ENCODE data around the gene LCN10. TPM values are rescaled to one million over a fixed set of nuclear protein-coding genes. Genes with fewer than 3 reads are reported as not detected.

LCN10 gene
- total and polyA plus RNA-seq, 9 donors = 2.5 to 15.5 (median 10.5) TPM

DNA sequence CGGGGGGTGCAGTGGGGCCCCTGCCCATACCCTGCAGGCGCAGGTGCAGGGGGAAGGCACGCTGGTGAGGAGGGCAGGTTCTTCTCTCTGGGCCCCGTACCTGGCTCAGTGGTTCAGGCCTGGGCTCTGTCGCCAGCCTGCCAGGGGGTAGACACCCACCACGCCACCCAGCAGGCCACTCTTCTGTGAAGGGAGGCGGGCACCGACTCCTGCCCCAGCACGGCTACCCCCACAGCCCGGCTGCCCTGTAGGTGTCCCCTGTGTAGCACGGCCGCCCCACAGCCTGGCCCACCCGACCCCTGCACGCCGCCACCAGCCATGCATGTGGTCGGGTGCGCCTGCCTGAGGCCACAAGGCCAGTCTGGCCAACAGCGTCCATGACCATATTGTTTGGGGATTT lies 3.9 kb upstream of the LCN10 start:
- Histone ChIP-seq H3K27ac (ENCODE audit: low read length) (no peak overlapping the region), H3K27me3 (ENCODE audit: control insufficient read depth, insufficient read depth, low read length) (peaks cover 16% of the 10 kb centered on the region), H3K36me3 (ENCODE audit: control insufficient read depth, insufficient read depth, low read length) (no peaks in the 10 kb centered on the region), H3K9me3 (replicated peaks; ENCODE audit: control insufficient read depth, low read depth, low read length) (peaks cover 5% of the 10 kb centered on the region), H3K4me3 (ENCODE audit: low read length) (no peak overlapping the region), H3K4me1 (ENCODE audit: control insufficient read depth, insufficient read depth, low read length) (peaks cover 16% of the 10 kb centered on the region)
- 86% methylated on average over 18 of the region's 18 CpGs for WGBS (ENCODE audit: insufficient coverage)
- DNase-seq = no peak

DNA sequence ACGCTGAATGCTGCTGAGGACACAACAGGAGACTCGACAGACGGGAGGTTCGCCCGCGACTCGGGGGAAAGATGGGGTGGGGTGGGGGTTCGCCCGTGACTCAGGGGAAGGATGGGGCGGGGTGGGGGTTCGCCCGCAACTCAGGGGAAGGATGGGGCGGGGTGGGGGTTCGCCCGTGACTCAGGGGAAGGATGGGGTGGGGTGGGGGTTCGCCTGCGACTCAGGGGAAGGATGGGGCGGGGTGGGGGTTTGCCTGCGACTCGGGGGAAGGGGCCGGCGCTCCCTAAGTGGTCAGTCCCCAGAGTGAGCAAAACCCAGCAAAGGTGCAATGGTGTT lies 3.4 kb upstream of the LCN10 start:
- Histone ChIP-seq H3K36me3 (ENCODE audit: control insufficient read depth, insufficient read depth, low read length) (no peaks in the 10 kb centered on the region), H3K9me3 (replicated peaks; ENCODE audit: control insufficient read depth, low read depth, low read length) (peaks cover under 1% of the 10 kb centered on the region), H3K27ac (ENCODE audit: low read length) (no peak overlapping the region), H3K4me1 (ENCODE audit: control insufficient read depth, insufficient read depth, low read length) (peaks cover 21% of the 10 kb centered on the region), H3K4me3 (ENCODE audit: low read length) (no peak overlapping the region), H3K27me3 (ENCODE audit: control insufficient read depth, insufficient read depth, low read length) (peaks cover 21% of the 10 kb centered on the region)
- no peak for DNase-seq
- 73% methylated on average over 6 of the region's 22 CpGs for WGBS (ENCODE audit: insufficient coverage)

DNA sequence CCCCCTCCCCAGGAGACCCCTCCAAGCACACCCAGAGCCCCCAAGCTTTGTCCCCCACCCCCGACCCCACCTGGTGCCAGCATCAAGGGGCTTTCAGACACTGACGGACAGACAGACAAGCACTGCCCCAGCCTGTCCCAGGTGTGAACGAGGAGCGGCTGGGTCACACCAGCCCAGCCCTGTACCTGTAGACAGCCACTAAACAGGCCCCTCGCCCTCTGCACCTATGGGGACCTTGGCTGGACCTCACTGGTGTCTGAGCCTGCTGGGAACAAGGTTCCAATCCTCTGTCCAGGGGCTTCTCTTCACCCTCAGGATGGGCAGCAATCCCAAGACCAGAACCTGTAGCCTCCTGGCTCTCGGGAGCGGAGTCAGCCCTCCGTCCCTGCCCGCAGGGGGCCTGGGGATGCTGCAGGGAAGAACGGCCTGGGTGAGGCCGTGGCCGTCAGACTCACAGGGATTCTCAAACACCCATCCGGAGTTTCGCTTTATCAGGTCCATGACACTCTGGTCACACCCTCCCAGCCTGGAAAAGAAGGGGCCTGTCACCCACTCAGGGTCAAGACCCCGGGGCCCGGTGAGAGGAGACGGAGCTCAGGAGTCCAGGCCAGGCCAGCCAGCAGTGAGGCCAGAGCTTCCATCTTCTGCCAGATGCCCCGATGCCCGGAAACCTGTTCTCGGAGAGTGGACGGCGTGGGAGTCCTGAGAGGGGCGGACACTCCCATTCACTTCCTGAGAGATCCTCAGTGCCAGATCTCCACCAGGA lies 2.8 kb upstream of the LCN10 start:
- Histone ChIP-seq H3K36me3 (ENCODE audit: control insufficient read depth, insufficient read depth, low read length) (no peaks in the 10 kb centered on the region), H3K9me3 (replicated peaks; ENCODE audit: control insufficient read depth, low read depth, low read length) (no peaks in the 10 kb centered on the region), H3K27ac (ENCODE audit: low read length) (no peak overlapping the region), H3K4me3 (ENCODE audit: low read length) (no peak overlapping the region), H3K27me3 (ENCODE audit: control insufficient read depth, insufficient read depth, low read length) (peaks cover 26% of the 10 kb centered on the region), H3K4me1 (ENCODE audit: control insufficient read depth, insufficient read depth, low read length) (peaks cover 27% of the 10 kb centered on the region)
- WGBS (ENCODE audit: insufficient coverage) = 74% methylated on average over 16 of the region's 23 CpGs
- DNase-seq = no peak

DNA sequence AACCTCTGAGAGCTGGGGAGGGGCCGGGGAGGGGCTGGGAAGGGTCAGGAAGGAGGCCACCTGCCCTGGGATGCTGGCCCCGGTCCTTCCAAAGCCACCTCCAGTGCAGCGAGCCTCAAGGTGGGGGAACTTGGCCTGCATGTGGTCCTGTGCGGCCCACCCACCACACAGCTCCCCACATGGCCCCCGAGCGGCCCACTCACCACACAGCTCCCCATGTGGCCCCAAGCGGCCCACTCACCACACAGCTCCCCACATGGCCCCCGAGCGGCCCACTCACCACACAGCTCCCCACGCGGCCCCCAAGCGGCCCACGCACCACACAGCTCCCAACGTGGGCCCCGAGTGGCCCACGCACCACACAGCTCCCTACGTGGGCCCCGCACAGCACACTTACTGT lies 2.0 kb upstream of the LCN10 start:
- Histone ChIP-seq H3K9me3 (replicated peaks; ENCODE audit: control insufficient read depth, low read depth, low read length) (no peaks in the 10 kb centered on the region), H3K27ac (ENCODE audit: low read length) (no peak overlapping the region), H3K4me1 (ENCODE audit: control insufficient read depth, insufficient read depth, low read length) (peaks cover 28% of the 10 kb centered on the region), H3K4me3 (ENCODE audit: low read length) (no peak overlapping the region), H3K27me3 (ENCODE audit: control insufficient read depth, insufficient read depth, low read length) (peaks cover 34% of the 10 kb centered on the region), H3K36me3 (ENCODE audit: control insufficient read depth, insufficient read depth, low read length) (no peaks in the 10 kb centered on the region)
- 88% methylated on average over 7 of the region's 18 CpGs for WGBS (ENCODE audit: insufficient coverage)
- DNase-seq = no peak

DNA sequence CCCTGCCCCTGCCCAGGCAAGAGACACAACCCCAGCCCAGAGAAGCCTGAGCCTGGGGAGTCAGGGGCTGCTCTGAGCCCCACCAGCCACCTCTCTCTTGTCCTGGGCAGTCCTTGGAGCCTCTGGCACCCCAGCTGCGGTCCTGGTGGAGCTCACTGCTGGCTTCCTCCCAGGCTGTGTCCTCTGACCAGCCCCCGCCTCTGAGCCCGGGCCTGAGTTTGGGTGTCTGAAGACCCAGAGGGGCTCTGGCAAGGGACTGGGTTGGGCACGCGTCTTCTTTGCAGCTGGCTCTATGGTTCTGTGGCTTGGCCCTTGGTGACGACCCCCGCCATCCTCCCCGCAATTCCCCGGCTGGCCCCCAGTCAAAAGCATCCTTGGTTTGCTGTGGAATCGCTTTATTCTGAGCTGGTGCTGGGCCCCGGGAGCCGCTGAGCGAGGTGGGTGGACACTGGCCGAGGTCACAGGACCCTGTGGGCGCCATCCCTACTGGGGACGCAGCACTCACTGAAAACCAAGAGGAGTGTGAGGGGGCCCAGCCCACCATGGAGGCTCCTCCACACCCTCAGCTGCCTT lies 985 bp upstream of the LCN10 start:
- no peak overlapping the region for H3K4me3 ChIP-seq (ENCODE audit: low read length)
- WGBS (ENCODE audit: insufficient coverage) = 78% methylated on average over 16 of the region's 16 CpGs
- no peaks in the 10 kb centered on the region for H3K9me3 ChIP-seq (replicated peaks; ENCODE audit: control insufficient read depth, low read depth, low read length)
- H3K27me3 ChIP-seq (ENCODE audit: control insufficient read depth, insufficient read depth, low read length) = peaks cover 43% of the 10 kb centered on the region
- no peak overlapping the region for H3K27ac ChIP-seq (ENCODE audit: low read length)
- H3K4me1 ChIP-seq (ENCODE audit: control insufficient read depth, insufficient read depth, low read length) = peaks cover 28% of the 10 kb centered on the region
- no peak for DNase-seq
- H3K36me3 ChIP-seq (ENCODE audit: control insufficient read depth, insufficient read depth, low read length) = no peaks in the 10 kb centered on the region

DNA sequence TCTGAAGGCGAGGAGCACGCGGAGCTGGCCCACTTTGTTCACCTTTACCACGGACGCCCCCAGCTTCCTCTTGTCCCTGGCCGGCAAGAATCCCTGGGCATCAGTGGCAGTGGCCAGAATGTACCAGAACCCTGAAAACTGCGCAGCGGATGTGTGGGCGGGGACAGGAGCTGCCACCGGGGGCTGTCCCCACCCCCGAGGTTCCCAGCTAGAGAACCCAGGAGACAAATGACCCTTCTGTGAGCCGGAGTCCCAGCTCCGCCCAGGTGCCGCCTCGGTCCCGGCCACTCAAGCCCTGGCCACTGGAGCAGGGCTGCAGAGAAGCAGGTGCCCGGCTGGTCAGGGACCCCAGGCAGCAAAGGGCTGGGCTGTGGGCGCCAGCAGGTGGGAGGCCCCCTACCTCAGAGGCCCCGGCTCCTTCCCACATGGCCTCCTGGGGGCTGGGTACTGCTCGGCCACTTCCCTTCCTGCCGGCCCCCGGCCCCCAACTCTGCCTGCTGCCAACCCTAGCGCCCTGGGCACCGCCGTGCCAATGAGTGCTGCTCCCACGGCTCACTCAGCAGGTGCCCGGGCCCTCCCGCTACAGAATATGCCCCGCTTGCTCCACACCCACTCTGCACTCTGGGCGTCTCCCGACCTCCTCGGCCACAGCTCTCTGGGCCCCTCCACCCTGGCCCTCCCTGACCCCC lies 713 bp downstream of the LCN10 start:
- H3K9me3 ChIP-seq (replicated peaks; ENCODE audit: control insufficient read depth, low read depth, low read length) = no peaks in the 10 kb centered on the region
- H3K27me3 ChIP-seq (ENCODE audit: control insufficient read depth, insufficient read depth, low read length) = peaks cover 51% of the 10 kb centered on the region
- no peak overlapping the region for H3K27ac ChIP-seq (ENCODE audit: low read length)
- H3K36me3 ChIP-seq (ENCODE audit: control insufficient read depth, insufficient read depth, low read length) = no peaks in the 10 kb centered on the region
- WGBS (ENCODE audit: insufficient coverage) = 37% methylated on average over 24 of the region's 32 CpGs
- DNase-seq = no peak
- H3K4me1 ChIP-seq (ENCODE audit: control insufficient read depth, insufficient read depth, low read length) = peaks cover 28% of the 10 kb centered on the region
- H3K4me3 ChIP-seq (ENCODE audit: low read length) = peak overlapping the region; percentile 1

DNA sequence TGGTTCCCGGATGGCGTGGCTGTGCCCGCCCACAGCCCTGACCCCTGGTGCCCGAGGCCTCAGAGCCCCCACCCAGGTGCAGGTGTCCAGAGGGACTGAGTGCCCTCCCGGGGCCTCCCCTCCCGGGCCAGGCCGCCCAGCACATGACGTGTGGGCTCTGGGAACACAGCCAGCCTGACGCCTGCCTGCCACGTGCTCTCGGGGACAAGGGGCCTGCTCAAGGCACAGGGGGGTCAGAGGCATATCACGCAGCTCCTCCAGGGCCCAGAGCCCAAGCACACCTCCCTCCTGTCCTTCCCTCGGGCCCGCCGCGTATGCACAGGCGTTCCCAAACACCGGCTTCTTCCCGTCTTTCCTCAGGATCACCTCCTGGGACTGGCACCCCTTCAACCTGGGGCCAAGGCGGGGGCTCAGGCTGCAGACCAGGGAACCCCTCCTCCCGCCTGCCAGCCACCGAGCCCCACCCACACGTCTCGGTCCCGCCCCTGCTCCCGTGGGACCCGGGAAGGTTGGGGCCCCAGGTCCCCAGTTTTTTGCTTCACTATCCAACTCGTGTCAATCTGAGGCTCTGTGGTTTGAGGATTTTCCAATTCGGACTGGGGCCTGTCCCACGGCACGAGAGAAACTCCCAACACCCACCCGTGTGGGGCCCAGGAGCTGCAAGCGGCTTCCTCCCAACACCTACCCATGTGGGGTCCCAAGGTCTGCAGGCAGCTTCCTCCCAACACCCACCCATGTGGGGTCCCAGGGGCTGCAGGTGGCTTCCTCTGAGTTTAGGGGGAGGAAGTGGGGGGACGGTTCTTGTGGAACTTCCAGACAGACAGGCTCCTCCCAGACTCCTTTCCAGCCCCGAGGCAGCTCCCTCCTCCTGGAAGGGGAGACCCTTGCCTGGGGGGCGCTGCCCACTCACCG lies 1.5 kb downstream of the LCN10 start:
- 20% methylated on average over 31 of the region's 37 CpGs for WGBS (ENCODE audit: insufficient coverage)
- H3K27me3 ChIP-seq (ENCODE audit: control insufficient read depth, insufficient read depth, low read length) = peaks cover 51% of the 10 kb centered on the region
- H3K36me3 ChIP-seq (ENCODE audit: control insufficient read depth, insufficient read depth, low read length) = no peaks in the 10 kb centered on the region
- H3K9me3 ChIP-seq (replicated peaks; ENCODE audit: control insufficient read depth, low read depth, low read length) = no peaks in the 10 kb centered on the region
- H3K4me1 ChIP-seq (ENCODE audit: control insufficient read depth, insufficient read depth, low read length) = peaks cover 28% of the 10 kb centered on the region
- DNase-seq = peak; percentile 66
- peak overlapping the region; percentile 42 for H3K27ac ChIP-seq (ENCODE audit: low read length)
- H3K4me3 ChIP-seq (ENCODE audit: low read length) = no peak overlapping the region

DNA sequence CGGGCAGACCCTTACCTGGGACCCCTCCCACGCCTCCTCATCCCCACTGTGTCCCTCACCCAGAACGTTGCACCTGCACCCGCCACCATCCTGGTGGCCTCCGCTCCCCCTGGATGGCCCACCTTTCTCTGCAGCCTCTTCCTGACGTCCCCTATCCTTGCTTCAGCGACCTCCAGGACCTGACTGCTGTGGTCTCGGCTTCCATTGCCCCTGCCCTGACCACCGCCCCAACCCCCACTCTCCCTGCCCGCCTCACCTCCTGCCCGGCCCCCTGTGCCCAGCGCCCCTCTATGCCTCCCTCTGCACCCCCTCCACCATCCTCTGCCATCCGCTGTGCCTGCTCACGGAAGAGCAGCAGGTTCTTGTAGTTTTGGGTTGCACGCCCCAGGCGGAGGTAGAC lies 2.2 kb downstream of the LCN10 start:
- Histone ChIP-seq H3K27ac (ENCODE audit: low read length) (no peak overlapping the region), H3K9me3 (replicated peaks; ENCODE audit: control insufficient read depth, low read depth, low read length) (no peaks in the 10 kb centered on the region), H3K36me3 (ENCODE audit: control insufficient read depth, insufficient read depth, low read length) (no peaks in the 10 kb centered on the region), H3K4me1 (ENCODE audit: control insufficient read depth, insufficient read depth, low read length) (peaks cover 28% of the 10 kb centered on the region), H3K27me3 (ENCODE audit: control insufficient read depth, insufficient read depth, low read length) (peaks cover 51% of the 10 kb centered on the region), H3K4me3 (ENCODE audit: low read length) (no peak overlapping the region)
- WGBS (ENCODE audit: insufficient coverage) = 88% methylated on average over 16 of the region's 16 CpGs
- DNase-seq = no peak

DNA sequence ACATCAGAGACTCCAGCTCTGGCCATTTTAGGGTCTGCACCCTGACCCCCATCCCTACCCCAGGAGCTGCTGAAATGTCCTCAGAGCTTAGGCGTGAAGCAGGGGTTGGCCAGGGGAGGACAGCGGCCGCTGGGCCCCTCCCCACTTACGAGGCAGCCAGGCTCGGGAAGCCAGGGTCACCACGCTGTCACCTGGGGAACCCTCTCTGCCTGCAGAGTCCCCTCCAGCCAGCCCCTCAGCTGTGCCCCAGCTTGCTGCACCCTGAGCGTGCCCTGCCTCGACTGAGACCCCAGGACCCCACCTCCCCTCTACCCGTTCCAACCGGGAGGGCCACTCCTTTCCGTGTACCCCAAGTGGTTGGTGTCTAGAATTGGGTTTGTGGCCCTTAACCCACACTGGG lies 2.7 kb downstream of the LCN10 start:
- no peak for DNase-seq
- Histone ChIP-seq H3K27me3 (ENCODE audit: control insufficient read depth, insufficient read depth, low read length) (peaks cover 51% of the 10 kb centered on the region), H3K4me1 (ENCODE audit: control insufficient read depth, insufficient read depth, low read length) (peaks cover 28% of the 10 kb centered on the region), H3K36me3 (ENCODE audit: control insufficient read depth, insufficient read depth, low read length) (no peaks in the 10 kb centered on the region), H3K4me3 (ENCODE audit: low read length) (no peak overlapping the region), H3K9me3 (replicated peaks; ENCODE audit: control insufficient read depth, low read depth, low read length) (no peaks in the 10 kb centered on the region), H3K27ac (ENCODE audit: low read length) (no peak overlapping the region)
- WGBS (ENCODE audit: insufficient coverage) = 74% methylated on average over 6 of the region's 11 CpGs

DNA sequence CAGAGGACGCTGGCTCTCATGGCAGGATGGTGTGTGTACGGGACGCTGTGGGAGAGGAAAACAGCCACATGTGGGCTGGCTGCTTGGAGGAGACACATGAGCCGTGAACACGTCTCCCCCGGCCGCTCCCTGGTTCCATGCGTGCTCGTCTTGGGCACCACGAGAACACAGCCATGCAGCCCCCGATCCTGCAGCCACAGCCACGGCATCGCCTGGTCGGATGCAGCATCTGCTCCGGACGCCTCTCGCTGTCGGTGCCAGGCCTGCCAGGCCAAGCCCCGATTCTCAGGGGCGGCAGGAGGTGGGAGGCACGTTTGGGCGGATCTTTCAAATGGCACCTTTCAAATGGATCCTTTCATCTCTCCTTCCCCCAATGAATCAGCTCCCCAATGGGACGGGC lies 3.2 kb downstream of the LCN10 start:
- WGBS (ENCODE audit: insufficient coverage) = 72% methylated on average over 19 of the region's 23 CpGs

More for the DNA sequence above, 3.2 kb downstream of the LCN10 start:
- no peak for DNase-seq
- Histone ChIP-seq H3K4me1 (ENCODE audit: control insufficient read depth, insufficient read depth, low read length) (peaks cover 28% of the 10 kb centered on the region), H3K27ac (ENCODE audit: low read length) (no peak overlapping the region), H3K36me3 (ENCODE audit: control insufficient read depth, insufficient read depth, low read length) (no peaks in the 10 kb centered on the region), H3K9me3 (replicated peaks; ENCODE audit: control insufficient read depth, low read depth, low read length) (no peaks in the 10 kb centered on the region), H3K27me3 (ENCODE audit: control insufficient read depth, insufficient read depth, low read length) (peaks cover 51% of the 10 kb centered on the region), H3K4me3 (ENCODE audit: low read length) (no peak overlapping the region)

Data from muscle of leg (tissue), 11 donors.